ENCODE measurements around the gene EIF4A2.
"Not testable (repeated sequence)": the region's sequence is repeated elsewhere in the genome, so short reads cannot be mapped to it uniquely, and the experiment has no call there.

The EIF4A2 gene

GRCh38 chr3:186784820-186785494 lies 1.6 kb downstream of the EIF4A2 start:
- DNase-seq, result no peak

GRCh38 chr3:186785495-186786018 lies 2.2 kb downstream of the EIF4A2 start:
- DNase-seq, result no peak

GRCh38 chr3:186786922-186787321 lies 3.5 kb downstream of the EIF4A2 start:
- DNase-seq, result no peak

GRCh38 chr3:186787642-186788481 lies 4.5 kb downstream of the EIF4A2 start:
- no peak for DNase-seq

GRCh38 chr3:186788482-186789370 lies 5.3 kb downstream of the EIF4A2 start:
- DNase-seq, result no peak

- no peak for DNase-seq
Observed at GRCh38 chr3:186789554-186790260, 6.3 kb downstream of the EIF4A2 start.

- no peak for DNase-seq
Observed at GRCh38 chr3:186790261-186790981, 7.0 kb downstream of the EIF4A2 start.

GRCh38 chr3:186798239-186798874 lies 15.0 kb downstream of the EIF4A2 start:
- no peak for DNase-seq

- DNase-seq, result no peak
Observed at GRCh38 chr3:186800285-186800684, 16.9 kb downstream of the EIF4A2 start.

- DNase-seq, result no peak
Observed at GRCh38 chr3:186802701-186803100, 19.3 kb downstream of the EIF4A2 start.

GRCh38 chr3:186803447-186803846 lies 20.1 kb downstream of the EIF4A2 start:
- DNase-seq, result not testable (repeated sequence)

- peak; percentile 14 to 89 (median 74) for DNase-seq
Observed at GRCh38 chr3:186806089-186807055, 23.0 kb downstream of the EIF4A2 start, which contains the start of gene RFC4. TSS of gene RFC4 (minus strand) at chr3:186806482. CDS start at chr3:186804713, 1,769 bp downstream.

- DNase-seq, result no peak
Observed at GRCh38 chr3:186807231-186807630, 23.9 kb downstream of the EIF4A2 start.

GRCh38 chr3:186810336-186810996 lies 27.1 kb downstream of the EIF4A2 start:
- DNase-seq, result no peak

- DNase-seq, result not testable (repeated sequence)
Observed at GRCh38 chr3:186811313-186811712, 27.9 kb downstream of the EIF4A2 start.

GRCh38 chr3:186814100-186814499 lies 30.7 kb downstream of the EIF4A2 start:
- DNase-seq, result no peak

GRCh38 chr3:186815435-186815834 lies 32.1 kb downstream of the EIF4A2 start:
- no peak for DNase-seq

GRCh38 chr3:186818516-186818915 lies 35.1 kb downstream of the EIF4A2 start:
- no peak for DNase-seq

Data from amygdala (tissue), 56 donors.